A549 treated with DMSO at 1 μM for 4 hours (cell line): ENCODE measurements around the gene APOA4. TPM values are rescaled to one million over a fixed set of nuclear protein-coding genes. Genes with fewer than 3 reads are reported as not detected.

ENCODE experiments used
- total RNA-seq: library from RNA; stranded (reverse); fragments of 200-300 nt; extraction: Qiagen RNA extraction; gene quantifications from 5 replicates; pipeline ENCODE4 v1.2.3, GENCODE V29; 2022; ENCODE audit warnings: low read depth

APOA4 gene
- not detected in 5 replicates for total RNA-seq

GRCh38 chr11:116823031-116823843 is at the start of gene APOA4:
TSS of gene APOA4 (minus strand) at chr11:116823304. CDS start at chr11:116823191, 113 bp downstream.

GRCh38 chr11:116837231-116838091 is 14.4 kb upstream of the APOA4 start, which contains the start of gene APOA1:
TSS of gene APOA1 (minus strand) at chr11:116837622. CDS start at chr11:116837387, 235 bp downstream.

GRCh38 chr11:116829525-116830183 is 6.5 kb upstream of the APOA4 start, which contains the start of gene APOC3:
TSS of gene APOC3 (plus strand) at chr11:116829907. CDS start at chr11:116830583, 676 bp downstream.

GRCh38 chr11:116791813-116792143 is 31.3 kb downstream of the APOA4 start, which contains the start of gene APOA5:
TSS of gene APOA5 (minus strand) at chr11:116791879. CDS start at chr11:116791860, 19 bp downstream.

GRCh38 chr11:116787786-116788486 is 35.2 kb downstream of the APOA4 start, which contains the start of gene ZPR1:
TSS of gene ZPR1 (minus strand) at chr11:116788023. CDS start at chr11:116787990, 33 bp downstream.

GRCh38 chr11:116772443-116773202 is 50.5 kb downstream of the APOA4 start, which contains the start of gene BUD13:
TSS of gene BUD13 (minus strand) at chr11:116772987. CDS start at chr11:116772964, 23 bp downstream.

Other genes starting within 250 kb of the APOA4 start
- gene BUD13, start 50.3 kb downstream of the APOA4 start, total RNA-seq = 11.3 to 14.0 TPM (median 11.7 TPM) in 5 replicates
- gene ZPR1, start 35.3 kb downstream of the APOA4 start, total RNA-seq = 50.2 to 65.5 TPM (median 59.5 TPM) in 5 replicates
- gene APOA5, start 31.4 kb downstream of the APOA4 start, total RNA-seq = not detected in 5 replicates
- 0.24 TPM in 1 of 5 replicates, not detected in the others for gene APOC3, start 6.6 kb upstream of the APOA4 start, total RNA-seq
- 0.10 to 0.39 TPM (median 0.12 TPM) in 3 of 5 replicates, not detected in the others for gene APOA1, start 14.3 kb upstream of the APOA4 start, total RNA-seq